Measurements from ENCODE around the gene PLCB1.

Gene PLCB1

DNA sequence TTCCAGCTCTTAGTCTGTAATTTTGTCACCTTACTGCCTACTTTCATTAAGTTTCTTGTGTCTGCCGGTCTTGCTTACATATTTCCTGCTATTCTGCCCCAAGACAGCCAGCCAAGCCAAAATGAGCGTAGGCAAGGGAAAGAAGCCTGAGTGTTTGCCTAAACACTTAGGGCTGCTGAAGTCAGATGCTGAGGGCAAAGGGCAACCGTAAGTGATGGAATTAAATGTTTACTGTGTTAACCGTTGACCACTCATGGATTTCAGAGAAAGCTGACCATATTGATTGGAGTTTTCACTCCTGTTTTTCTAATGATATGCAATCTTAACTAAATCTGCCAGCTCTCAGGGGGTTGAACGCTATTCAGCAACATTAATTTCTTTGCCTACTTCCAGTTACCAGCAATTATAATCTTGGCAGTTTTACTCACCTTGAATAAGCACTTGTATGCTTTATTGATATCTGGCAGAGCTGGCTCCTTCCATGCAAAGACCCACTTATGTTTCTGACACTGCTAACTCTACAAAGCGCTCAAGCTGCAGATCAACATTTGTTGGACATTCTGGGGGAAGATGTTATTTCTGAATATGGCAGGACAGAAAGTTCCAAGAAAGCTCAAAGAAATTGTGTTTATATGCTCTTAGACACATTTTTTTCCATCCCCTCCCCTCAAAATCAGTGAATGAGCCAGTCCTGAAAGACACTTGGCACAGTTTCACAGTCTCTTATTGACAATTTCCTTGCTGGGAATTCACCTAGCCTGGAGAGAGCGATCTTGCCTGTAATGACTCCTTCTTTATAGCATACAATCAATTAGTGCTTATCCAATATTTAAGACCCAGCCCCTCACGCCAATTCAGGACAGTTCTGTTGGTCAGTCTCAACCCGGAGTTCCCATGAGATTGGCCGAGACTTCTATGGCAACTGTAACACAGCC, 183.8 kb downstream of the PLCB1 start:
- TF ChIP-seq, protein P1, sequence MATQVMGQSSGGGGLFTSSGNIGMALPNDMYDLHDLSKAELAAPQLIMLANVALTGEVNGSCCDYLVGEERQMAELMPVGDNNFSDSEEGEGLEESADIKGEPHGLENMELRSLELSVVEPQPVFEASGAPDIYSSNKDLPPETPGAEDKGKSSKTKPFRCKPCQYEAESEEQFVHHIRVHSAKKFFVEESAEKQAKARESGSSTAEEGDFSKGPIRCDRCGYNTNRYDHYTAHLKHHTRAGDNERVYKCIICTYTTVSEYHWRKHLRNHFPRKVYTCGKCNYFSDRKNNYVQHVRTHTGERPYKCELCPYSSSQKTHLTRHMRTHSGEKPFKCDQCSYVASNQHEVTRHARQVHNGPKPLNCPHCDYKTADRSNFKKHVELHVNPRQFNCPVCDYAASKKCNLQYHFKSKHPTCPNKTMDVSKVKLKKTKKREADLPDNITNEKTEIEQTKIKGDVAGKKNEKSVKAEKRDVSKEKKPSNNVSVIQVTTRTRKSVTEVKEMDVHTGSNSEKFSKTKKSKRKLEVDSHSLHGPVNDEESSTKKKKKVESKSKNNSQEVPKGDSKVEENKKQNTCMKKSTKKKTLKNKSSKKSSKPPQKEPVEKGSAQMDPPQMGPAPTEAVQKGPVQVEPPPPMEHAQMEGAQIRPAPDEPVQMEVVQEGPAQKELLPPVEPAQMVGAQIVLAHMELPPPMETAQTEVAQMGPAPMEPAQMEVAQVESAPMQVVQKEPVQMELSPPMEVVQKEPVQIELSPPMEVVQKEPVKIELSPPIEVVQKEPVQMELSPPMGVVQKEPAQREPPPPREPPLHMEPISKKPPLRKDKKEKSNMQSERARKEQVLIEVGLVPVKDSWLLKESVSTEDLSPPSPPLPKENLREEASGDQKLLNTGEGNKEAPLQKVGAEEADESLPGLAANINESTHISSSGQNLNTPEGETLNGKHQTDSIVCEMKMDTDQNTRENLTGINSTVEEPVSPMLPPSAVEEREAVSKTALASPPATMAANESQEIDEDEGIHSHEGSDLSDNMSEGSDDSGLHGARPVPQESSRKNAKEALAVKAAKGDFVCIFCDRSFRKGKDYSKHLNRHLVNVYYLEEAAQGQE (IDR thresholded peaks at IDR 0.05; ENCODE audit: insufficient read depth in 1 of 2, low read depth in 2 of 2, low read length in 2 of 2) = no peak
- TF ChIP-seq FOXP2 (optimal IDR thresholded peaks at IDR 0.05; ENCODE audit: borderline replicate concordance, extremely low read depth, extremely low read length, insufficient read depth) = no peak
- no peak for TF ChIP-seq POLR2AphosphoS5 (IDR thresholded peaks at IDR 0.05; ENCODE audit: low read depth, low read length)
- TF ChIP-seq TAF1 (IDR thresholded peaks at IDR 0.05; ENCODE audit: borderline replicate concordance, insufficient read depth, low read length) = no peak

DNA sequence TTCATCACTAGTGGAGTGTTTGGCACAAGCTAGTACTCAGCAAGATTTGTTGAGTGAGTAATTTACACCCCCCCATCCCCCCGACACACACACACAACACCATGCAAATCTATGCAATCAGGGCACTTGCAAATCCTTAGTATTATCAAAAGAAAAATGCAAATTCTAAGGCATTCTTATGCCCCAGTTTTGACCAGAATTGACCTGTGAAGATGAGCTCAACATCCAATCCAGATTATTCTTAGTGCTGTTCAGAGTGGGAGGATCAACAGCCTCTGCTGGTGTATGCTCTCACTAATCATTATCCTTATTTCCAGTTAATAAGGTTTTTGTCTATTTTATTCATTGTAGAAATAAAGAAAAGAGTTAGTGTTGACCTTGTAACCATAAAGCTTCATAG, 185.4 kb downstream of the PLCB1 start:
- TF ChIP-seq POLR2AphosphoS5 (IDR thresholded peaks at IDR 0.05; ENCODE audit: low read depth, low read length) = no peak
- TF ChIP-seq, protein P1 (IDR thresholded peaks at IDR 0.05; ENCODE audit: insufficient read depth in 1 of 2, low read depth in 2 of 2, low read length in 2 of 2) = no peak
- no peak for TF ChIP-seq TAF1 (IDR thresholded peaks at IDR 0.05; ENCODE audit: borderline replicate concordance, insufficient read depth, low read length)
- no peak for TF ChIP-seq FOXP2 (optimal IDR thresholded peaks at IDR 0.05; ENCODE audit: borderline replicate concordance, extremely low read depth, extremely low read length, insufficient read depth)
- TF ChIP-seq SIN3A (IDR thresholded peaks at IDR 0.05; ENCODE audit: borderline replicate concordance, insufficient read depth, low read length) = no peak

DNA sequence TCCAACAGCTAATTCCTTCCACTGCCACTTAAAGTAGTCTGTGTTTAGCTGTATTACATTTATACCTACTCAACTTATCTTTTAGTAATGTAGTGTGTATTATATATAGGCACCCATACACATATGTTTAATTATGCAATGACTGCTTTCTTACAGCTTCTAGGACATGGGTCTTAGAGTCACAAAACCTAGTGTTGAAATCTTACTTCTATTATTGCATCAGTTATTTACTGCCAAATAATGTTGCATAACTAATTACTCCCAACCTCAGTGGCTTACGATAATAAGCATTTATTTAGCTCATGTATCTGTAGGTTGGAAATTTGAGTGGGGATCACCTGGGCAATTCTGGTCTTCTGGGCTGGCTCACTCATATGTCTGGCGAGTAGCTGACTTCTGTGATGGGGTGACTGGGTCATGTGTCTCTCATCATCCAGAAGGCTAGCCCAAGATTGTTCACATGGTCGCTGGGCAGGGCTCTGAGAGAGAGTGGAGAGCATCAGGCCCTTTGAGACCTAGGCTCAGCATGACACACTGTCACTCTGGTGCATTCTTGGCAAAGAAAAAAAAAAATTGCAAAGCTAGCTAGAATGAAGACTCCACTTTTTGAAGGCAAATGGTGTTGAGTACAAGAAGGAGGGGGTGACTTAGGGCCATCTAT, 187.0 kb downstream of the PLCB1 start:
- TF ChIP-seq TAF1 (IDR thresholded peaks at IDR 0.05; ENCODE audit: borderline replicate concordance, insufficient read depth, low read length) (no peak), FOXP2 (optimal IDR thresholded peaks at IDR 0.05; ENCODE audit: borderline replicate concordance, extremely low read depth, extremely low read length, insufficient read depth) (no peak), POLR2AphosphoS5 (IDR thresholded peaks at IDR 0.05; ENCODE audit: low read depth, low read length) (no peak), SIN3A (IDR thresholded peaks at IDR 0.05; ENCODE audit: borderline replicate concordance, insufficient read depth, low read length) (no peak)
- TF ChIP-seq, protein P1 (IDR thresholded peaks at IDR 0.05; ENCODE audit: insufficient read depth in 1 of 2, low read depth in 2 of 2, low read length in 2 of 2) = no peak

DNA sequence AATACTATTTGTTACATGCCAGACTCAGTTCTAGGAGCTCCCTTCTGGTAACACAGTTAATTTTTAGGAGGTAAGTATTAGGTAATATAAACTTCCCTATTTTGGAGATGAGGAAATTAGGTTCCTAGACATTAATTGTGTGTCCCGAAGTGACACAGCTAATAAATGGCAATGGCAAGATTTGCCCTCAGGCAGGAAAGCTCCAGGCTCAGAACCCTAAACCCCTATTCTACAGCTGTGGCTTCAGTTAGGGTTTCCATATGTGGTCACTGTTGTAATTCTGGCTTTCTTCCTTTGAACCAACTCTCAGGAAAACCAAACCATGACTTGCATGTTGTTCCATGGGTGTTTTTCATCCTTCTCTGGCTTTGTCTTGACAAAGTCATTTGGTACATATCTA, 188.2 kb downstream of the PLCB1 start:
- TF ChIP-seq, protein P1 (IDR thresholded peaks at IDR 0.05; ENCODE audit: insufficient read depth in 1 of 2, low read depth in 2 of 2, low read length in 2 of 2) = no peak
- TF ChIP-seq SIN3A (IDR thresholded peaks at IDR 0.05; ENCODE audit: borderline replicate concordance, insufficient read depth, low read length) (no peak), FOXP2 (optimal IDR thresholded peaks at IDR 0.05; ENCODE audit: borderline replicate concordance, extremely low read depth, extremely low read length, insufficient read depth) (no peak), POLR2AphosphoS5 (IDR thresholded peaks at IDR 0.05; ENCODE audit: low read depth, low read length) (no peak), TAF1 (IDR thresholded peaks at IDR 0.05; ENCODE audit: borderline replicate concordance, insufficient read depth, low read length) (no peak)
